ENCODE measurements around the gene DAB2IP. TPM values are rescaled to one million over a fixed set of nuclear protein-coding genes. Genes with fewer than 3 reads are reported as not detected.

Gene DAB2IP
- total RNA-seq, 1 experiment from 2014 or later: 15.2 TPM

- ATAC-seq (no peak), DNase-seq (no peak)
- intact Hi-C loops (cut with micrococcal nuclease): no loop called here
- no peaks in the 10 kb centered on the region for H3K27me3 ChIP-seq (ENCODE audit: low read length)
- H3K9me3 ChIP-seq (ENCODE audit: low read length): no peaks in the 10 kb centered on the region
- H3K9me2 ChIP-seq (replicated peaks; ENCODE audit: low read length): no peaks in the 10 kb centered on the region
- TF ChIP-seq CTCF (conservative IDR thresholded peaks at IDR 0.05; ENCODE audit: low read depth, low read length): no peak
- no peak for TF ChIP-seq EZH2 (IDR thresholded peaks at IDR 0.05; ENCODE audit: low read length, unreplicated experiment)
- TF ChIP-seq EZH2phosphoT487 (IDR thresholded peaks at IDR 0.05; ENCODE audit: borderline replicate concordance, low read length): no peak
- H3F3A ChIP-seq (ENCODE audit: low read length, unreplicated experiment): no peaks in the 10 kb centered on the region
- H3K79me2 ChIP-seq (ENCODE audit: low read length): no peaks in the 10 kb centered on the region
- POLR2A ChIA-PET (ENCODE audit: unreplicated experiment): no interaction called here
- no peak overlapping the region for H3K27ac ChIP-seq (ENCODE audit: low read length)
- H3K36me3 ChIP-seq (ENCODE audit: low read depth, low read length): no peaks in the 10 kb centered on the region
- H2AFZ ChIP-seq (ENCODE audit: low read length): no peak overlapping the region
- no peak overlapping the region for H3K4me2 ChIP-seq (ENCODE audit: low read length)
- H3K4me1 ChIP-seq (ENCODE audit: insufficient read depth, low read length): peaks cover 2% of the 10 kb centered on the region
- no peak overlapping the region for H3K9ac ChIP-seq (ENCODE audit: low read length)
- BruUV-seq (replicated peaks): no TSS peak
- CTCF ChIA-PET: no interaction called here
- no peaks in the 10 kb centered on the region for H4K20me1 ChIP-seq (ENCODE audit: low read length)
- H3K4me3 ChIP-seq (ENCODE audit: low read length): no peak overlapping the region
Observed at GRCh38 chr9:121645003-121645402, 6.4 kb upstream of the DAB2IP start.

GRCh38 chr9:121645853-121646807 lies 5.3 kb upstream of the DAB2IP start:
- DNase-seq: no peak
- CTCF ChIA-PET: no interaction called here
- POLR2A ChIA-PET (ENCODE audit: unreplicated experiment): no interaction called here

More at GRCh38 chr9:121645853-121646807, 5.3 kb upstream of the DAB2IP start:
- no peak overlapping the region for H3K9ac ChIP-seq (ENCODE audit: low read length)
- H3K4me1 ChIP-seq (ENCODE audit: insufficient read depth, low read length): peaks cover 12% of the 10 kb centered on the region
- no peaks in the 10 kb centered on the region for H3K27me3 ChIP-seq (ENCODE audit: low read length)
- H3F3A ChIP-seq (ENCODE audit: low read length, unreplicated experiment): no peaks in the 10 kb centered on the region
- no peak overlapping the region for H2AFZ ChIP-seq (ENCODE audit: low read length)
- H4K20me1 ChIP-seq (ENCODE audit: low read length): no peaks in the 10 kb centered on the region
- no peaks in the 10 kb centered on the region for H3K9me3 ChIP-seq (ENCODE audit: low read length)
- no peak overlapping the region for H3K4me3 ChIP-seq (ENCODE audit: low read length)
- TF ChIP-seq EZH2 (IDR thresholded peaks at IDR 0.05; ENCODE audit: low read length, unreplicated experiment) (no peak), EZH2phosphoT487 (IDR thresholded peaks at IDR 0.05; ENCODE audit: borderline replicate concordance, low read length) (no peak), CTCF (conservative IDR thresholded peaks at IDR 0.05; ENCODE audit: low read depth, low read length) (no peak)
- no peaks in the 10 kb centered on the region for H3K79me2 ChIP-seq (ENCODE audit: low read length)
- no peak overlapping the region for H3K4me2 ChIP-seq (ENCODE audit: low read length)
- no peak overlapping the region for H3K27ac ChIP-seq (ENCODE audit: low read length)
- no peak for ATAC-seq
- intact Hi-C loops (cut with micrococcal nuclease): no loop called here
- BruUV-seq (replicated peaks): no TSS peak
- H3K9me2 ChIP-seq (replicated peaks; ENCODE audit: low read length): no peaks in the 10 kb centered on the region
- H3K36me3 ChIP-seq (ENCODE audit: low read depth, low read length): no peaks in the 10 kb centered on the region

Data from PC-3 (cell line).